RWPE1 (cell line): ENCODE measurements around the gene VPS29.
A peak's percentile ranks its signal among the peaks of the same experiment; 100 is the strongest.

Source experiments
- CTCF ChIA-PET: fragments of 350-600 bp; sonication (Branson Sonifier 250); formaldehyde crosslinking; extraction: SDS; loops from one replicate; lab custom pipeline; 2021; lab: Yijun Ruan, JAX
- POLR2A ChIA-PET: fragments of 400-600 bp; formaldehyde crosslinking; extraction: SDS; loops from one replicate; lab custom pipeline; 2020; ENCODE audit warnings: antibody characterized with exemption; ENCODE audit not compliant: low non-redundant PET; lab: Yijun Ruan, JAX
- DNase-seq: peaks from one replicate; pipeline ENCODE4 v3.0.0; 2012; ENCODE audit warnings: low spot score
- H3K27ac ChIP-seq: fragments of 450-650 bp; 2 replicates; pipeline ENCODE4 v1.5.1; 2017
- TF ChIP-seq, protein P1 (sequence below): fragments of 450-650 bp; conservative IDR thresholded peaks from 2 replicates; pipeline ENCODE4 v1.5.1; 2017; ENCODE audit warnings: low read depth, mild to moderate bottlenecking

VPS29 gene

DNA sequence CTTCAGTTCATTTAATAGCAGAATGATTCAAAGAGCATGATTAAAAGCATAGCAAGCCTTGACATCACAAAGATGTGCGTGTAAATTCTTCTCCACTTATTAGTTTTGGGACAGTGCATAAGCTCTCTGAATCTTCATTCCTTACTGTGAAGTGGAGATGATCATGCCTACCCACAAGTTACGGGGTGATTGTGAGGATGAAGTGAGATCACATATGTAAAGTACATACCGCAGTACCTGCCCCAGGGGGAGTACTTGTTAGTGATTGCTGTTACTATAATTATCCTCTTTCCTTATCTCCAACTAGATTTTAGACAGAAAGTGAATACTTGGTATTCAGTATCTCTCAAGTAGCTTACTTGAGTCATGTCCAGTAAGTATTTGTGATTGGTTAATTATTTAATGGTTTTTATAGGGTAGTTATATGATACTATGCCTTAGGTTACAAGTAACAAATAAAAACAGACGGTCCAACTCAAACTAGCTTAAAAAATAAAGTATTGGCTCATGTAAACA lies 6.2 kb upstream of the VPS29 start:
- DNase-seq: no peak
- ChIA-PET CTCF (interaction anchor here (0.6 to 3.0 kb wide), 2 partner anchors 67 to 94 kb away, joined by 4 to 29 read pairs; no protein-coding TSS in a partner anchor), POLR2A (interaction anchor here (0.6 kb wide), 1 partner anchor 93 kb away, joined by 3 read pairs; no protein-coding TSS in a partner anchor)
- H3K27ac ChIP-seq: no peak overlapping the region
- TF ChIP-seq, protein P1, sequence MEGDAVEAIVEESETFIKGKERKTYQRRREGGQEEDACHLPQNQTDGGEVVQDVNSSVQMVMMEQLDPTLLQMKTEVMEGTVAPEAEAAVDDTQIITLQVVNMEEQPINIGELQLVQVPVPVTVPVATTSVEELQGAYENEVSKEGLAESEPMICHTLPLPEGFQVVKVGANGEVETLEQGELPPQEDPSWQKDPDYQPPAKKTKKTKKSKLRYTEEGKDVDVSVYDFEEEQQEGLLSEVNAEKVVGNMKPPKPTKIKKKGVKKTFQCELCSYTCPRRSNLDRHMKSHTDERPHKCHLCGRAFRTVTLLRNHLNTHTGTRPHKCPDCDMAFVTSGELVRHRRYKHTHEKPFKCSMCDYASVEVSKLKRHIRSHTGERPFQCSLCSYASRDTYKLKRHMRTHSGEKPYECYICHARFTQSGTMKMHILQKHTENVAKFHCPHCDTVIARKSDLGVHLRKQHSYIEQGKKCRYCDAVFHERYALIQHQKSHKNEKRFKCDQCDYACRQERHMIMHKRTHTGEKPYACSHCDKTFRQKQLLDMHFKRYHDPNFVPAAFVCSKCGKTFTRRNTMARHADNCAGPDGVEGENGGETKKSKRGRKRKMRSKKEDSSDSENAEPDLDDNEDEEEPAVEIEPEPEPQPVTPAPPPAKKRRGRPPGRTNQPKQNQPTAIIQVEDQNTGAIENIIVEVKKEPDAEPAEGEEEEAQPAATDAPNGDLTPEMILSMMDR: no peak

DNA sequence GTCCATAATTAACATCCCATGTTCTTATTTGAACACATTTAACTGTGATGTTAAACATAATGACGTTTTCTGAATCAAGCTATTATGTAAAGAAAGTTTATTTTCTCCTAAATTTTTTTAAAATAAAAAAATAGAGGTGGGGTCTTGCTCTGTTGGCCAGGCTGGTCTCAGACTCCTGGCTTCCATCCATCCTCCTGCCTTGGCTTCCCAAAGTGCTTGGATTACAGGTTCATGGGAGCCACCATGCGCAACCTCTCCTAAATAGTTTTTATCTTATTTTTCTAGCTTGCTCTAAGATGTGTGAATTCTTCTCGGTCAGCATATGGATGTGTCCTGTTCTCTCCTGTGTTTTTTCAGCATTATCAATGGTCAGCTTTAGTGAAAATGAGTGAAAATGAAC lies 3.4 kb upstream of the VPS29 start:
- ChIA-PET CTCF (no interaction called here), POLR2A (no interaction called here)

DNA sequence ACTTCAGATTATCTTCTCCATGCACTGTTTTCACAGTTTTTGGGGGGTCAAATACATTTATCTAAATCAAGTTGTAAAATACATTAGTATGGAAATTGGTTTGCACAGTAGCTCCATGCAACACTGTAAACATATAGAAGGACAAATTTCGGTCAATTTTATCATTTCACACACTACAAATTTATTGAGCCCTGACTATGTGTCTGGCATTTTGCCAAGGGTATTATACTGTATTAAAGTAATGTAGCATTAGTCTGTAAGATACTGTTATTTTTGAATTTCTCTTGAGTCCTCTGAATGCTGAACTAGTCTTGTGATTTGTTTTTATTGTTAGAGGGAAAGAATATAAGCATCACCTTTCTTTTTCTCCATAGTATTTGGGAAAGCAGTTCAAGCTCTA lies 1.5 kb upstream of the VPS29 start:
- POLR2A ChIA-PET: no interaction called here
- DNase-seq: no peak
- H3K27ac ChIP-seq: no peak overlapping the region
- TF ChIP-seq, protein P1: no peak
- CTCF ChIA-PET: interaction anchor here (0.6 kb wide), 1 partner anchor 180 kb away, joined by 3 read pairs; no protein-coding TSS in a partner anchor

More for the DNA sequence above, 3.4 kb upstream of the VPS29 start:
- TF ChIP-seq, protein P1: no peak
- DNase-seq: no peak
- no peak overlapping the region for H3K27ac ChIP-seq

DNA sequence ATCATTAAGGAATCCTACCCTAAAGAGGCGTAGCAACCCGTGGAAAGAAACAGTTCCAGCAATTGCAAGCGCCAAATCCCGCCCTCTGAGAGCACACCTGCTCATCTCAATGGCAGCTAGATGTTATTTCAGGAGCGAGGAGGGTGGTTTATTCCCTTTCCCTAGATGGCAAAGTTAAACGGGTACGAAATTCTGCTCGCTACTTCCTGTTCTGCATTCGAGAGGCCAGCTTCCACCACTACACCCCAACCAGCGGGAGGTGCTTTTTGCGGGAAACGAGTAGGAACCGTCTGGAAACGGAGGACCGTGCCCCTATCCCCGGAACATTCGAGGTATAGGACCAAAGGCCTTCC lies 536 bp downstream of the VPS29 start:
- DNase-seq: peak; percentile 70
- CTCF ChIA-PET: no interaction called here
- POLR2A ChIA-PET: interaction anchor here (1.2 kb wide), 1 partner anchor 33 kb away, joined by 6 read pairs; the partner anchor contains the start of genes FAM216A and GPN3
- H3K27ac ChIP-seq: peak overlapping the region; percentile 98
- TF ChIP-seq, protein P1: no peak

DNA sequence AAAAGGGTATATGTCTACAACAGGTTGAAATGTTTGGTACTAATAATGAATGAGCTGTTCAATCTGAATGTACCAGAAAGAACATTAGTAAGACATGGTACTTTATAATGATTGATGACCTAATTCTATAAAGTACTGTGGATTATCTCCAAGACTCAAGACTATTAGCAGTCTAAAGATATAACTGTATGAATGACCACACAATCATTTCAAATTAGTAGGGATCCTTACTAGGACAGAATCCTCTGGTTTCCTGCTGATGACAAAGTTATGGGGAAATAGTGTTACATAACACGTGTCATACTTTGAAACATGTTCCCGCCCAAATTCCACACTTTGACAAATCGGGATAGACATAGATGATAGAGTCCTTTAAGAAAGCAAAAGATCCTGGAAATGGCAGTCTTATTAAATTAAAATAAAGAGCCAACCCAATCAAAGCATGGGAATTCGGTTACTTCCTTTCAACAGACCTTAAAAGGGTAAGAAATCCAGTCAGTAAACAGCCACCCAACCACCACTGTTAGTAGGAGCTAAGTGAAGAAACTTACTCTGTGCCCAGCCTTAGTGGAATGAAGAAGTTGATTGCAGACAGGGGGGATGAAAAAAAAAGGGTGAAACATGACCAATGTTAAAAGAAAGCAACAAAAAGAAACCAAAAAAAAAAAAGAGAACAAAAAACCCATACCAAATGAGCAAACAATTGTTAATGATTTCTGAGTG lies 2.8 kb downstream of the VPS29 start:
- ChIA-PET POLR2A (no interaction called here), CTCF (interaction anchor here (0.6 to 1.5 kb wide), 3 partner anchors 14 to 47 kb away, joined by 3 to 7 read pairs (median 3); partner anchors contain the start of gene FAM216A)
- peak; percentile 57 for DNase-seq
- H3K27ac ChIP-seq: no peak overlapping the region
- TF ChIP-seq, protein P1: no peak

DNA sequence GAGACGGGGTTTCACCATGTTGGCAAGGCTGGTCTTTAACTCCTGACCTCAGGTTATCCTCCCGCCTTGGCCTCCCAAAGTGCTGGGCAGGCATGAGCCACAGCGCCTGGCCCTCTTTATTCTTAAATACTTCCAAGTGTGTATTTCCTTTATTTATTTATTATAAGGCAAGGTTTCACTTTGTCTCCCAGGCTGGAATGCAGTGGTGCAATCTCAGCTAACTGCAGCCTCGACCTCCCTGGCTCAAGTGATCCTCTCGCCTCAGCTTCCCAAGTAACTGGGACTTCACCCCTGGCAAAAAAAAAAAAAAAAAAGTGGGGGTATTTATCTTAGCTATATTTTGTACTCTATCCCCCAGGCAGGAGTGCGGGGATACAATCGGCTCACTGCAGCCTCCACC lies 26.5 kb downstream of the VPS29 start:
- POLR2A ChIA-PET: no interaction called here
- CTCF ChIA-PET: interaction anchor here (0.6 to 0.7 kb wide), 2 partner anchors 15 to 22 kb away, joined by 3 to 4 read pairs; no protein-coding TSS in a partner anchor
- no peak for DNase-seq

More for the DNA sequence above, 26.5 kb downstream of the VPS29 start:
- TF ChIP-seq, protein P1: no peak
- H3K27ac ChIP-seq: no peak overlapping the region
